Naive B cell (primary cell): ENCODE results near the gene GTF3A. TPM values are rescaled to one million over a fixed set of nuclear protein-coding genes. Genes with fewer than 3 reads are reported as not detected.
A peak's percentile ranks its signal among the peaks of the same experiment; 100 is the strongest.

ENCODE experiments used
- ATAC-seq, 2 donors: fragments of 150-1000 bp; cut with Tn5 transposase; 2 replicates each; pipeline ENCODE4 v1.10.0; 2021; ENCODE audit warnings: low read depth in 2 of 2, mild to moderate bottlenecking in 2 of 2, moderate library complexity in 2 of 2
- DNase-seq: peaks from one replicate; pipeline ENCODE4 v3.0.0; 2022
- H3K27ac Mint-ChIP-seq, 6 donors: one replicate each; pipeline ENCODE4 v1.8.0; 2020 to 2022; ENCODE audit warnings: mild to moderate bottlenecking in 6 of 6, mixed read lengths in 6 of 6, moderate library complexity in 5 of 6, inconsistent platforms in 2 of 6
- H3K27me3 Mint-ChIP-seq, 3 donors: one replicate each; pipeline ENCODE4 v1.8.0; 2021 to 2022; ENCODE audit warnings: mixed read lengths in 3 of 3, mild to moderate bottlenecking in 1 of 3
- H3K36me3 Mint-ChIP-seq, 2 donors: one replicate each; pipeline ENCODE4 v1.8.0; 2020 to 2022; ENCODE audit warnings: mixed read lengths in 2 of 2, inconsistent platforms in 1 of 2, mild to moderate bottlenecking in 1 of 2
- H3K4me1 Mint-ChIP-seq, 3 donors: one replicate each; pipeline ENCODE4 v1.8.0; 2020 to 2022; ENCODE audit warnings: mixed read lengths in 3 of 3, inconsistent platforms in 1 of 3, mild to moderate bottlenecking in 1 of 3, moderate library complexity in 1 of 3
- H3K4me3 Mint-ChIP-seq, 8 donors: one replicate each; pipeline ENCODE4 v1.8.0; 2020 to 2022; ENCODE audit warnings: mild to moderate bottlenecking in 8 of 8, mixed read lengths in 8 of 8, moderate library complexity in 8 of 8, inconsistent platforms in 2 of 8
- H3K9me3 Mint-ChIP-seq, 7 donors: one replicate each; pipeline ENCODE4 v1.8.0; 2020 to 2022; ENCODE audit warnings: mixed read lengths in 7 of 7, mild to moderate bottlenecking in 5 of 7, inconsistent platforms in 2 of 7, moderate library complexity in 1 of 7
- polyA plus RNA-seq, 6 donors: library from polyadenylated mRNA; unstranded; fragments of 300-500 nt; fragmentation: Illumina TruSeq; gene quantifications; one replicate each; pipeline ENCODE4 v1.2.3, GENCODE V29; 2021; ENCODE audit warnings: low read depth in 6 of 6

The GTF3A gene
- polyA plus RNA-seq, 6 donors from 2014 or later, result 373 to 631 (median 487) TPM

- Mint-ChIP-seq H3K36me3 (no peaks in the 10 kb centered on the region), H3K9me3 (no peaks in the 10 kb centered on the region), H3K4me1 (peaks cover 4 to 8% (median 6%) of the 10 kb centered on the region in 3 donors), H3K27ac (peak overlapping the region in 3 of 6 donors; percentile 12 to 76 (median 65)), H3K27me3 (no peaks in the 10 kb centered on the region), H3K4me3 (no peak overlapping the region)
- DNase-seq (no peak), ATAC-seq (no peak)
Observed at GRCh38 chr13:27466513-27466912, 42.1 kb downstream of the GTF3A start.

GRCh38 chr13:27470075-27470820, 45.8 kb downstream of the GTF3A start:
- Mint-ChIP-seq H3K27ac (no peak overlapping the region), H3K27me3 (no peaks in the 10 kb centered on the region)
- no peak for ATAC-seq

GRCh38 chr13:27472441-27472840, 48.0 kb downstream of the GTF3A start:
- H3K36me3 Mint-ChIP-seq, result no peaks in the 10 kb centered on the region
- no peaks in the 10 kb centered on the region for H3K27me3 Mint-ChIP-seq
- peaks cover 7 to 8% (median 7%) of the 10 kb centered on the region in 3 donors for H3K4me1 Mint-ChIP-seq
- H3K27ac Mint-ChIP-seq, result peak overlapping the region in 1 of 6 donors; percentile 39
- no peak for DNase-seq
- no peaks in the 10 kb centered on the region for H3K9me3 Mint-ChIP-seq
- H3K4me3 Mint-ChIP-seq, result peak overlapping the region in 1 of 8 donors; percentile 70
- ATAC-seq, result no peak

More at GRCh38 chr13:27470075-27470820, 45.8 kb downstream of the GTF3A start:
- Mint-ChIP-seq H3K36me3 (no peaks in the 10 kb centered on the region), H3K9me3 (no peaks in the 10 kb centered on the region), H3K4me3 (no peak overlapping the region), H3K4me1 (no peaks in the 10 kb centered on the region)
- no peak for DNase-seq

GRCh38 chr13:27472941-27473340, 48.5 kb downstream of the GTF3A start:
- no peak for DNase-seq
- no peaks in the 10 kb centered on the region for H3K36me3 Mint-ChIP-seq
- peak overlapping the region in 1 of 6 donors; percentile 39 for H3K27ac Mint-ChIP-seq
- ATAC-seq, result no peak
- H3K9me3 Mint-ChIP-seq, result no peaks in the 10 kb centered on the region
- no peaks in the 10 kb centered on the region for H3K27me3 Mint-ChIP-seq
- no peak overlapping the region for H3K4me3 Mint-ChIP-seq
- peaks cover 11 to 12% (median 12%) of the 10 kb centered on the region in 3 donors for H3K4me1 Mint-ChIP-seq

- H3K4me3 Mint-ChIP-seq, result no peak overlapping the region
- no peaks in the 10 kb centered on the region for H3K9me3 Mint-ChIP-seq
- DNase-seq (no peak), ATAC-seq (no peak)
- H3K27me3 Mint-ChIP-seq, result no peaks in the 10 kb centered on the region
- H3K4me1 Mint-ChIP-seq, result peaks cover 14 to 15% (median 15%) of the 10 kb centered on the region in 3 donors
- H3K27ac Mint-ChIP-seq, result no peak overlapping the region
- no peaks in the 10 kb centered on the region for H3K36me3 Mint-ChIP-seq
Observed at GRCh38 chr13:27474751-27475268, 50.4 kb downstream of the GTF3A start.

GRCh38 chr13:27476943-27477703, 52.7 kb downstream of the GTF3A start:
- peaks cover 0 to 1% of the 10 kb centered on the region in 2 donors for H3K36me3 Mint-ChIP-seq
- DNase-seq (no peak), ATAC-seq (peak; percentile 50 to 78)
- no peaks in the 10 kb centered on the region for H3K27me3 Mint-ChIP-seq
- peak overlapping the region in 3 of 6 donors; percentile 9 to 45 (median 41) for H3K27ac Mint-ChIP-seq
- H3K4me3 Mint-ChIP-seq, result peak overlapping the region in 4 of 8 donors; percentile 37 to 75 (median 52)
- H3K4me1 Mint-ChIP-seq, result peaks cover 15 to 32% (median 19%) of the 10 kb centered on the region in 3 donors
- peaks cover 0 to 4% (median under 1%) of the 10 kb centered on the region in 7 donors for H3K9me3 Mint-ChIP-seq

- peak overlapping the region in 1 of 8 donors; percentile 19 for H3K4me3 Mint-ChIP-seq
- ATAC-seq, result no peak
- H3K27me3 Mint-ChIP-seq, result no peaks in the 10 kb centered on the region
- H3K36me3 Mint-ChIP-seq, result peaks cover 7 to 15% of the 10 kb centered on the region in 2 donors
- DNase-seq, result no peak
- H3K27ac Mint-ChIP-seq, result peak overlapping the region in 4 of 6 donors; percentile 53 to 96 (median 74)
- H3K4me1 Mint-ChIP-seq, result peaks cover 27 to 47% (median 28%) of the 10 kb centered on the region in 3 donors
- H3K9me3 Mint-ChIP-seq, result peaks cover 0 to 20% (median 9%) of the 10 kb centered on the region in 7 donors
Observed at GRCh38 chr13:27481766-27482165, 57.3 kb downstream of the GTF3A start.

- Mint-ChIP-seq H3K4me3 (peak overlapping the region; percentile 8 to 88 (median 78)), H3K27ac (peak overlapping the region; percentile 86 to 97 (median 95)), H3K27me3 (no peaks in the 10 kb centered on the region), H3K4me1 (peaks cover 15 to 35% (median 17%) of the 10 kb centered on the region in 3 donors), H3K36me3 (peaks cover 7 to 15% of the 10 kb centered on the region in 2 donors), H3K9me3 (peaks cover 0 to 20% (median 9%) of the 10 kb centered on the region in 7 donors)
- ATAC-seq (peak; percentile 100), DNase-seq (peak; percentile 83)
Observed at GRCh38 chr13:27482983-27483382, 58.6 kb downstream of the GTF3A start.

GRCh38 chr13:27483421-27483820, 59.0 kb downstream of the GTF3A start:
- peak overlapping the region; percentile 86 to 97 (median 95) for H3K27ac Mint-ChIP-seq
- H3K4me1 Mint-ChIP-seq, result peaks cover 14 to 33% (median 14%) of the 10 kb centered on the region in 3 donors
- H3K4me3 Mint-ChIP-seq, result peak overlapping the region in 6 of 8 donors; percentile 8 to 88 (median 80)
- ATAC-seq (no peak), DNase-seq (no peak)
- peaks cover 0 to 20% (median 9%) of the 10 kb centered on the region in 7 donors for H3K9me3 Mint-ChIP-seq
- H3K36me3 Mint-ChIP-seq, result peaks cover 7 to 15% of the 10 kb centered on the region in 2 donors
- no peaks in the 10 kb centered on the region for H3K27me3 Mint-ChIP-seq

Other genes starting within 250 kb of the GTF3A start
- 1,000 to 10,000 TPM; 5,049 to 7,554 (median 6,763) TPM for gene RPL21, start 173.1 kb upstream of the GTF3A start, polyA plus RNA-seq
- gene RASL11A, start 153.8 kb upstream of the GTF3A start, polyA plus RNA-seq, result 10 to 100 TPM in 2 of 6 donors, 1 to 10 TPM in 3, not detected in 1; 1.2 to 15.9 (median 9.5) TPM
- 100 to 1,000 TPM in 2 of 6 donors, 10 to 100 TPM in 4; 77.3 to 116 (median 89.0) TPM for gene MTIF3, start 25.9 kb downstream of the GTF3A start, polyA plus RNA-seq
- gene LNX2, start 195.9 kb downstream of the GTF3A start, polyA plus RNA-seq, result 10 to 100 TPM in 1 of 6 donors, 1 to 10 TPM in 5; 3.4 to 13.6 (median 4.8) TPM
- gene POLR1D, start 197.3 kb downstream of the GTF3A start, polyA plus RNA-seq, result 100 to 1,000 TPM; 106 to 149 (median 130) TPM